NK-92 (cell line): ENCODE measurements around the gene MUC2.

ENCODE experiments used
- DNase-seq: peaks from one replicate; lab custom pipeline; 2025; ENCODE audit not compliant: unreplicated experiment; lab: John Stamatoyannopoulos, UW

The MUC2 gene

GRCh38 chr11:1085440-1086170, 10.9 kb downstream of the MUC2 start:
- DNase-seq, result no peak

- DNase-seq, result no peak
These were observed 11.8 kb downstream of the MUC2 start for GRCh38 chr11:1086171-1087102.

DNA sequence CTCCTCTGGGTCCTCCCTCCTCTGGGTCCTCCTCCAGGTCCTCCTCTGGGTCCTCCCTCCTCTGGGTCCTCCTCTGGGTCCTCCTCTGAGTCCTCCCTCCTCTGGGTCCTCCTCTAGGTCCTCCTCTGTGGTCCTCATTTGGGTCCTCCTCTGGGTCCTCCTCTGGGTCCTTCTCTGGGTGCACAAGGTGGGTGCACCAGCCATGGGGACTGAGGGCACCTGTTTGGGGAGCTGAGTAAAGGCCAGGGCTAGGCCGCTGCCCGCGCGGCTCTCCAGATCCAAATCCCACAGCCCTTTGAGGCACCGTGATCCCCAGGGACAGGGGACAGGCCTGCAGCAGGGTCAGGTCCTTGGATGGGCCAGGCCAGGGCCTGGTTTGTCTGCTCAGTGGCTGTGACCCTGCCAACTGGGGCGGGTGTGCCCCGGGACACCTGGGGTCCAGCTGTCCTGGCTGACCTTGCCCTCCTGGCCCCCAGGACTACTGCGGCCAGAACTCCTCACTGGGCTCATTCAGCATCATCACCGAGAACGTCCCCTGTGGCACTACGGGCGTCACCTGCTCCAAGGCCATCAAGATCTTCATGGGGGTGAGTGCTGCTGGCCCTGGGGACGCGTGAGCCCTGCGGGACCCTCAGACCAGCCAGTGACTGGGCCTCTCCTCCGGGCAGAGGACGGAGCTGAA, 12.7 kb downstream of the MUC2 start:
- no peak for DNase-seq

DNA sequence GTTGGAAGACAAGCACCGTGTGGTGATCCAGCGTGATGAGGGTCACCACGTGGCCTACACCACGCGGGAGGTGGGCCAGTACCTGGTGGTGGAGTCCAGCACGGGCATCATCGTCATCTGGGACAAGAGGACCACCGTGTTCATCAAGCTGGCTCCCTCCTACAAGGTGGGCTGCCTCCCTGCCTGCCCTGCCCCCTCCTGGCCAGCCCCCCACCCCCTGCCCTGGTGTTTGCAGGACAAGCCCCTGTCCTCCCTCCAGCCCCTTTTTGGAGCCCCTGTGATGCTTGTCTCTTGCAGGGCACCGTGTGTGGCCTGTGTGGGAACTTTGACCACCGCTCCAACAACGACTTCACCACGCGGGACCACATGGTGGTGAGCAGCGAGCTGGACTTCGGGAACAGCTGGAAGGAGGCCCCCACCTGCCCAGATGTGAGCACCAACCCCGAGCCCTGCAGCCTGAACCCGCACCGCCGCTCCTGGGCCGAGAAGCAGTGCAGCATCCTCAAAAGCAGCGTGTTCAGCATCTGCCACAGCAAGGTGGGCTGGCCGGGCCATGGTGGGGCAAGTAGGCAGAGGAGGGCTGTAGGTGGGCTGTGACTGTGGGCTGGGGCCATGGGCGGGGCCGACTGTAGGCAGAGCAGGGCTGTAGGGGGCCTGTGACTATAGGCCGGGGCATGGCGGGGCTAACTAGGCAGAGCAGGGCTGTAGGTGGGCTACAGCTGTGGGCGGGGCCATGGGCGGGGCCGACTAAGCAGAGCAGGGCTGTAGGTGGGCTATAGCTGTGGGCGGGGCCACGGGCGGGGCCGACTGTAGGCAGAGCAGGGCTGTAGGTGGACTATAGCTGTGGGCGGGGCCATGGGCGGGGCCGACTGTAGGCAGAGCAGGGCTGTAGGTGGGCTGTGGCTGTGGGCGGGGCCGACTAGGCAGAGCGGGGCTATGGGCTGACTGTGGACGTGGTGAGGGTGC, 13.6 kb downstream of the MUC2 start:
- DNase-seq, result no peak

DNA sequence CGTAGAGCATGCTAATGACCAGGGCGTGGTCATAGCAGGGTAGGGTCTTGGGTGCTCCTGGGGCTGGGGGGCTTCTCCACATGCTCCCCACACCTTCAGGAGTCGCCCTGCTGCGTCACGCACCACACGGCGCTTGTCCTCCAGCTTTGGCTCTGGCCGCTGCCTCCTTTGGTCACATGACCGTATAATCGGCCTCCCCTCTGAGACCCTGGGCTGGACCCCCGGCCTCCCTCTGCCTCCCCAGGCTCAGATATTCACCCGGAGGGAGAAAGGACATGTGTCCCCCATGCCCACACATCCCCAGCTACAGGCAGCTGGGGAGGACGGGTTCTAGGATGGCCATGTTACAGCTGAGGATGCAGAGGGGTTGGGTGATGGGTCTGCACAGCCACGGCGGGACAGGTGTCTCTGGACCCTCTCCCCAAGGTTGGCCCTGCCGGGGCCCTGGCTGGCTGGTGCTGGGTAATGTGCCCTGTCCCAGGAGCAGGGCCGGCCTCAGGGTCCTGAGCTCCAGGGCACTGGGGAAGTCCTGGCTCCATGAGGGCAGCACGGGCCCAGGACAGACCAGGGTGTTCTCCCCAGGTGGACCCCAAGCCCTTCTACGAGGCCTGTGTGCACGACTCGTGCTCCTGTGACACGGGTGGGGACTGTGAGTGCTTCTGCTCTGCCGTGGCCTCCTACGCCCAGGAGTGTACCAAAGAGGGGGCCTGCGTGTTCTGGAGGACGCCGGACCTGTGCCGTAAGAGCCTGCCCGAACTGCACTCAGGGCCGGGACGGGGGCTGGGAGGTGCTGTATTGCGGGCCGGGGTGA, 14.5 kb downstream of the MUC2 start:
- no peak for DNase-seq

DNA sequence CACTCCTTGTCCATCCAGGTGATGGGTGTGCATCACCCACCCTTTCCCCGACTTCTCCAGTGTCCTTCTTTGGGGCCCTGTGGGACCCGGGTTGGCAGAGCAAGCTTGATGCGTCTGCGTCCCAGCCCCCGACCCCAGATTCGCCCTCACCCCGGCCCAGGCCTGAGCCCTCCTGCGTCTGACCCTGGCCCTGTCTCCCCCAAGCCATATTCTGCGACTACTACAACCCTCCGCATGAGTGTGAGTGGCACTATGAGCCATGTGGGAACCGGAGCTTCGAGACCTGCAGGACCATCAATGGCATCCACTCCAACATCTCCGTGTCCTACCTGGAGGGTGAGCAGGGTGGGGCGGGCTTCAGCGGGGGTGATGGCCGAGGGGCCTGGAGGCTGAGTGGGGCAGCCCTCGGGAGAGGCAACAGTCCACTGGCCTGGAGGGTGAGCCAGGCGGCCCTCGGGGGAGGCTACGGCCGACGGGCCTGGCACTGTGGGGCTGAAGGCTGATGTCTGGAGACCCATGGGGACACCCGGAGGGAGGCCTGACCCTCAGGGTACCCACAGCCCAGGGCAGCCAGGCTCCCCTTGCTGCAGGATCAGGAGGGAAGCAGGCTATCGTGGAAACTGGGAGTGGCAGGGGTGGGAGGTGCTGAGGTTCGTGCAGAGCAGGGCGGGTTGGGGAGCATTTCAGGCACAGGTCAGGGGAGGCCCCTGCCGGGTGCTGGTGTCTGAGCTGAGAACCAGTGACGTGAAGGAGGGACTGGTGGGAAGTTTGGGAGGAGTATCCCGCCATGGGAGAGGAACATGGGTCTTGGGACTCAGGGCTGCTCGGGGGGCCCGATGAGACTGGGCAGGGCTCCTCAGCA, 15.3 kb downstream of the MUC2 start:
- DNase-seq, result no peak

- DNase-seq, result no peak
These were observed 16.1 kb downstream of the MUC2 start for GRCh38 chr11:1090600-1091331.

DNA sequence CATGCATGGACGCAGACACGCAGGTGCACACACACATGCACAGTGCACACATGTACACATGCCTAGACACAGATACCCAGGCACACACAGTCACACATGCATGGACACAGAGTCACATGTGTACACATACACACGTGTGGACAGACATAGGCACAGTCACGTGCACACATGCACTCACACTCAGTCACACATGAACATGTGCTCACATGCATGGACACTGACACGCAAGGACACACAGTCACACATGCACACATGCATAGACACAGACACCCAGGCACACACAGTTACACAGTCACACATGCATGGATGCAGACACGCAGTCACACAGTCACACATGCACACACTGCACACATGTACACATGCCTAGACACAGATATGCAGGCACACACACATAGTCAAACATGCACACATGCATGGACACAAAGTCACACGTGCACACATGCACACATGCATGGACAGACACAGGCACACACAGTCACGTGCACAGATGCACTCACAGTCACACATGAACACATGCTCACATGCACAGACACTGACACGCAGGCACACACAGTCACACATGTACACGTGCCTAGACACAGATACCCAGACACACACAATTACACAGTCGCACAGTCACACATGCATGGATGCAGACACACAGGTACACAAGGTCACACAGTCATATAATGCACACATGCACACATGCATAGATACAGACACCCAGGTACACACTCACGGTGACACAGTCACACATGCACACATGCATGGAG, 16.8 kb downstream of the MUC2 start:
- DNase-seq, result no peak

- DNase-seq, result no peak
These were observed 17.5 kb downstream of the MUC2 start for GRCh38 chr11:1092145-1092670.

DNA sequence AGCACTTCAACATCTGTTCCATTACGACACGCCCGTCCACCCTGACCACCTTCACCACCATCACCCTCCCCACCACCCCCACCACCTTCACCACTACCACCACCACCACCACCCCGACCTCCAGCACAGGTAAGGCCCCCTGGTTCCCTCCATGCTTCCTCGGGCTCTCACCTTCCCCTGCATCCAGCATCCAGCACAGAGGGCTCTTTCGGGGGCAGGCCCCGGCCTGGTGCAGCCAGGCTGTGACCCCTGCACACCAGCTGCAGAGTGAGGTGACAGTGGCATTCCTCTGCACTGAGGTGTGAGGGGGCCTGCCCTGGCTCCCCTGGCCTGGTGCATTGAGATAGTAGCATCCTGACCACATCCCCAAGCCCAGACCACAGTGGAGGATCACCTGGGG, 18.2 kb downstream of the MUC2 start:
- DNase-seq, result no peak

DNA sequence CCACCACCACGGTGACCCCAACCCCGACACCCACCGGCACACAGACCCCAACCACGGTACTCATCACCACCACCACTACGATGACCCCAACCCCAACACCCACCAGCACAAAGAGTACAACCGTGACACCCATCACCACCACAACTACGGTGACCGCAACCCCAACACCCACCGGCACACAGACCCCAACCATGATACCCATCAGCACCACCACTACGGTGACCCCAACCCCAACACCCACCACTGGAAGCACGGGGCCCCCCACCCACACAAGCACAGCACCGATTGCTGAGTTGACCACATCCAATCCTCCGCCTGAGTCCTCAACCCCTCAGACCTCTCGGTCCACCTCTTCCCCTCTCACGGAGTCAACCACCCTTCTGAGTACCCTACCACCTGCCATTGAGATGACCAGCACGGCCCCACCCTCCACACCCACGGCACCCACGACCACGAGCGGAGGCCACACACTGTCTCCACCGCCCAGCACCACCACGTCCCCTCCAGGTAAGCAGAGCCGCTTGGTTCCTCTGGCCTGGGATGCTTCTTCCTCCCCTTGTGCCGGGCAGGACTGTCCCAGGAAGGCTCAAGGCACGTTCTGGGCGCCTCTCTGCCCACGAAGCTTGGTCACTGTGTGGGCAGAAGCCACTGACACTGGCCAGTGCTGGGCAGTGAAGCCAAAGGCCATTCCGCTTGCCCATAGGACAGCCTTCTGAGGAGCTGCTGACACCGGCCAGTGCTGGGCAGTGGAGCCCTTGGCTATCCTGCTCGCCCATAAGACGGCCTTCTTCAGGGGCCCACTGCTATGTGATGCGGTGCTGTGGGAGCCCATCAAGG, 25.1 kb downstream of the MUC2 start:
- no peak for DNase-seq

GRCh38 chr11:1100417-1101245, 26.0 kb downstream of the MUC2 start:
- no peak for DNase-seq

DNA sequence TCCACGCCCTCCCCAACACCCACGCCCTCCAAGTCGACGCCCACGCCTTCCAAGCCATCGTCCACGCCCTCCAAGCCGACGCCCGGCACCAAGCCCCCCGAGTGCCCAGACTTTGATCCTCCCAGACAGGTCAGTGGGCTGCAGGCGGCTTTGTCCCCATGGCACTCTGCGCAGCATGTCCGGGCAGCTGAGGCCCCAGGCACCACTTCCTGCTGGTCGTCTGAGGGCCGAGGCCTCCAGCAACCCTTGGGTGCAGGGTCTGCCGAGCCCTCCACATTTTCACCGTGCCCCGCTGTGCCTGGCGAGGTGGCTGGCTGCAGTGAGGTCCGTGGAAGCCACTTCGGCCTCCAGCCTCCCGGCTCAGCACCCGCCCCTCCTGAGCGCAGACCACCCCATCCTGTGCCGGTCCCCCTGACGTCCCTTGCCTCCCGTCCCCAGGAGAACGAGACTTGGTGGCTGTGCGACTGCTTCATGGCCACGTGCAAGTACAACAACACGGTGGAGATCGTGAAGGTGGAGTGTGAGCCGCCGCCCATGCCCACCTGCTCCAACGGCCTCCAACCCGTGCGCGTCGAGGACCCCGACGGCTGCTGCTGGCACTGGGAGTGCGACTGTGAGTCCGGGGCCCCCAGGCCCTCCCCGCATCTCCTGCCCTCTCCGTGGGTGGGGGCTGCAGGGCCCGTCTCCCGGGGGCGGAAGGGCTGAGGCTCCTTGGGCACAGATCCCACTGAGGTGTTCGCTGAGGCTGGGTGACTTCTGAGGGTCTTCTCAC, 26.8 kb downstream of the MUC2 start:
- DNase-seq, result no peak

GRCh38 chr11:1102221-1102971, 27.7 kb downstream of the MUC2 start:
- DNase-seq, result no peak
